Skeletal muscle satellite cell (primary cell): ENCODE measurements around the gene KAT6B.

Experiments used
- H3K27me3 ChIP-seq: 2 replicates; pipeline ENCODE4 v1.7.0; 2013; ENCODE audit warnings: low read length; ENCODE audit not compliant: control insufficient read depth, insufficient read depth
- H3K36me3 ChIP-seq: 2 replicates; pipeline ENCODE4 v1.7.0; 2013; ENCODE audit warnings: mild to moderate bottlenecking, control low read depth, low read length; ENCODE audit not compliant: insufficient read depth
- H3K4me1 ChIP-seq: 2 replicates; pipeline ENCODE4 v1.7.0; 2013; ENCODE audit warnings: low read length; ENCODE audit not compliant: control insufficient read depth, insufficient read depth
- H3K4me2 ChIP-seq: 2 replicates; pipeline ENCODE4 v1.7.0; 2013; ENCODE audit warnings: mild to moderate bottlenecking, low read length
- H3K4me3 ChIP-seq: 2 replicates; pipeline ENCODE4 v1.7.0; 2013; ENCODE audit warnings: low read length
- H3K9ac ChIP-seq: 2 replicates; pipeline ENCODE4 v1.7.0; 2013; ENCODE audit warnings: mild to moderate bottlenecking, low read depth, low read length, moderate library complexity
- H3K9me3 ChIP-seq: replicated peaks from 2 replicates; pipeline ENCODE4 v1.7.0; 2013; ENCODE audit warnings: mild to moderate bottlenecking, control low read depth, low read length

Gene KAT6B

DNA sequence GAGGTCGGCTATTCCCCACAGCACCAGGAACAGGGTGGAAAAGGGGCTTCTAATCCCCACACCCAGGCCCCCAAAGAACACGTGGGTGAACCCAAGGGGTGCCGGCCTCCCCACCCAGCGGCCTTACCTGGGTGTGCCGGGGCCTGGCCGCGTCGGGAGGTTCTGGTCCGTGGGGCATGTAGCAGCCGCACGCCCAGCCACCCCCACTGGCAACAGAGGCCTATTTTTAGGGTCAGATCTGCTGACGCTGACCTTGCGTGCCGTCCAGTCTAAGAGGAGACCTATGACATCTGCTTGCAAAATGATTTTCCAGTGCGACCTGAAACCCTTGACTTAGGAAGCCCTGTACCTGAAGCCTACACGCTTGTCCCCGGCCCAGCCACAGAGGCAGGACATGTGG is 247.0 kb downstream of the KAT6B start:
- Histone ChIP-seq H3K36me3 (no peaks in the 10 kb centered on the region), H3K4me2 (no peak overlapping the region), H3K9ac (no peak overlapping the region), H3K9me3 (no peaks in the 10 kb centered on the region), H3K4me3 (no peak overlapping the region), H3K4me1 (no peaks in the 10 kb centered on the region), H3K27me3 (no peaks in the 10 kb centered on the region)

DNA sequence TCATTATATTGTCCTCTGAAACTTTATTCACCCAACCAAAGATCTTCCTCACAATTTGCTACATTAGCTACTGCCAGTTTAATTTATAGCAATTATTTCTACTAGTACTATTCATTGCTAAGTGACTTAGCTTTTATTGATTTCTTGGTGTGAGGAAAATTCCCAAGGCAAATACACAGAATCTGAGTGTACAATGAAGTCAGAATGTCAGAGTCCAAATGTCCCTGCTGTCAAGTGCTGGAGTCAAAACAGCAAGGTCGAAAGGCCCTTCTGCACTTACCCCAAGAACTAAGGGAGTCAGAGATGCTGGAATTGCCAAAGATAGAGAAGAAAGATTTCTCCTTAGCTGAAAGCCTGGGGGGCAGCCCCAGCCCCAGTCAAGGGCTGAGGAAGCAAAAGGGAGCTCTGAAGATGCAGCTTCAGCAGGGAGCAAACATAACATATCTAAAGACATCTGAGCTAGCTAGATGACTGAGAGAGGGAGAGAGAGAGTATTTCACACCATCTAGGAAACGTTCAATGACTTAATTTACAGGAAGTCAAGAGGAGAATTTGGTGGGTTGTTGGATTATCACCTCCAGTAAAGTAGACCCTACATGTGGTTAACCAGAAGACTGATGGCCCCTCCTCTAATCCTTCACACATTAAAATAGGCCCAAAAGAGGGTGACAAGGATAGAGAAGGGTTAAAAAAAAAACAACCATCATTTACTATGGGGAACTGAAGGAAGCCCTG is 248.5 kb downstream of the KAT6B start:
- no peak overlapping the region for H3K9ac ChIP-seq
- H3K9me3 ChIP-seq = no peaks in the 10 kb centered on the region
- H3K4me1 ChIP-seq = no peaks in the 10 kb centered on the region
- H3K36me3 ChIP-seq = no peaks in the 10 kb centered on the region
- H3K4me2 ChIP-seq = no peak overlapping the region
- H3K27me3 ChIP-seq = no peaks in the 10 kb centered on the region
- H3K4me3 ChIP-seq = no peak overlapping the region

DNA sequence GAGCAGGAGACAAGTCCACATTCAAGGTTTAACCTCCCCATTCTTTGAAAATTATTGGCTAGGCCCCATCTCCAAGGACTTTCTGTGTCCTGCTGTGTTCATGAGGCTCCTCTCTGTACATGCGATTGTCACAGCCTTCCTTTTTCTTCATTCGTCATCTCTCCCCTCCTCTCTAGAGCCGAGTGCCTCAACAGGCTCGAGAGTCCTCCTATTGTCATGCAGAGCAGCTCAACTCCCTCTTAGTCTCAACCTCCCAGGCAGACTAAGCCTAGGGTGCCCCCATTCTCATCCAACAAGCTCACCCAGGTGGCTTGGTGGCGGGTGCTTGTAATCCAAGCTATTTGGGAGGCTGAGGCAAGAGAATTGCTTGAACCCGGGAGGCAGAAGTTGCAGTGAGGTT is 249.9 kb downstream of the KAT6B start:
- Histone ChIP-seq H3K4me1 (no peaks in the 10 kb centered on the region), H3K9ac (no peak overlapping the region), H3K4me2 (no peak overlapping the region), H3K9me3 (peaks cover 1% of the 10 kb centered on the region), H3K4me3 (no peak overlapping the region), H3K36me3 (no peaks in the 10 kb centered on the region), H3K27me3 (no peaks in the 10 kb centered on the region)

DNA sequence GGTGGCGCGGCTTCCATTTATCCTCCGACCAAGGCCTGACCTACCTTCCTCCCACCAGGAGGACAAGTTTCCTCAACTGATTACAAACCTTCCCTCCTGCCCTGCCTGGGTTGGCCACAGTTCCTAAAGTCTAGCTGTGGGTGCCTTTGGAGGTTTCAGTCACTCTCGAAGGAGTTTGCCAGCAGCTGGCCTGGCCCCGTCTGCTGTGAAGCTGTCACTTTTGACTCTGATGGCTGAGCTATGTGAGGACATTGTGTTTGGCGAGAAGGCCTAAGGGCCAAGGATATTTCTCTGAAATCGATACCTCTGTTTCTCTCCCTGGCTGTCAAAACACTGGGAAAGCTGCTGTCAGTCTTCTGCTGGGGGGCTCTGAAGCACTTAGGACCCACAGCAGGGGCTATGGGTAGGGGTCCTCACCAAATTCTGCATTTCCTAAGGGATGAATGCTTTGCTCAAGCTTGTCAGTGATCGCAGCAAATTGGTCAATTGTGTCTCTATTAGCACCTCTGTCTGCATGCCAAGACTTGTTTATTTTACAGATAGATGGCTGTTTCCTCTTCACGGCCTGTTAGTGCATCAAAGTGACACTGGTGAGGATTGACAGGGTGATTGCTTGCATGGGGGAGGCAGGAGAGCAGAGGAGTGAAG is 253.2 kb downstream of the KAT6B start:
- Histone ChIP-seq H3K4me2 (no peak overlapping the region), H3K9ac (no peak overlapping the region), H3K27me3 (no peaks in the 10 kb centered on the region), H3K4me1 (no peaks in the 10 kb centered on the region), H3K9me3 (peaks cover 3% of the 10 kb centered on the region), H3K36me3 (no peaks in the 10 kb centered on the region), H3K4me3 (no peak overlapping the region)

DNA sequence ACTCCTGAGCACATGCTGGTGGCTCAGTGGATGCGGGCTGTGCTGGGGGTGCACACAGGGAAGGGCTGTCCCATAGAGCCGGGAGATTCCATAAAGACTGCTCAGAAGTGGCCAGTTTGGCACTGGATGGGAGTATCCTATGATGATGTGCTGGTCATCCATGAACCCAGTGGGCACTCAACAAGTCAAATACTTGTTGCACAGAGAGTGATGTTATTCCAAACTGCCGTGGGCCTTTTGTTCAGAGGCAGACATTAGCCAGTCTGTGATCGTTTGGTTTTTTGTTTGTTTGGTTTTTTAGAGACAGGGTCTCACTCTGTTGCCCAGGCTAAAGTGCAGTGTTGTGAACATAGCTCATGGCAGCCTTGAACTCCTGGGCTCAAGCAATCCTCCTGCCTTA is 254.2 kb downstream of the KAT6B start:
- Histone ChIP-seq H3K27me3 (no peaks in the 10 kb centered on the region), H3K9ac (no peak overlapping the region), H3K9me3 (peaks cover 3% of the 10 kb centered on the region), H3K4me2 (no peak overlapping the region), H3K4me1 (no peaks in the 10 kb centered on the region), H3K36me3 (no peaks in the 10 kb centered on the region), H3K4me3 (no peak overlapping the region)

DNA sequence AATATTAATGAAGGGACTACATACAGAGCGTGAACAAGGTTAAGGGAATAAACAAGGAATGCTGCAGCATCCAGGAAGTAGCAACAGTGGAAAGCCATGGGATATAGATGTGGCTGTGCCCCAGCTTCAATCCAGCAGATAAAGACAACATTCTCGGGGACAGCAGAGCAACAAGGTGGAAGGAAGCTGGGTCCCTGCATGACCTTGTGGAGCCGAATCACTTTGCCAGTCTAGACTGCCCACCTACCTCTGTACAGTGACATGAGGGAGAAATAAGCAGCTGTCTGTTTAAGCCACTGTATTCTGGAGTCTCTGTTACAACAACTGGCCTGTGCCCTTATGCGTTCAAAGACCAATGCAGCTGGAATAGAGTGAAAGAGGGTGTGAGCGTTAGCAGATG is 255.0 kb downstream of the KAT6B start:
- Histone ChIP-seq H3K9me3 (peaks cover 3% of the 10 kb centered on the region), H3K9ac (no peak overlapping the region), H3K4me2 (no peak overlapping the region), H3K4me3 (no peak overlapping the region), H3K4me1 (no peaks in the 10 kb centered on the region), H3K36me3 (no peaks in the 10 kb centered on the region), H3K27me3 (no peaks in the 10 kb centered on the region)
